GM12874 (cell line): ENCODE measurements around the gene PDHX.

ENCODE experiments used
- CTCF ChIP-seq: IDR thresholded peaks from 2 replicates; pipeline ENCODE4 v1.5.1; 2011; ENCODE audit warnings: low read depth, mild to moderate bottlenecking, control low read depth, low read length, moderate library complexity; ENCODE audit not compliant: insufficient read depth

PDHX gene

GRCh38 chr11:34916015-34916842 lies at the start of gene PDHX, which contains the start of gene APIP:
Gene PDHX, plus strand, starts transcription at chr11:34916618. Its CDS starts 38 bp downstream, at chr11:34916656.
Gene APIP, minus strand, starts transcription at chr11:34916379. Its CDS starts 95 bp downstream, at chr11:34916284.
- no peak for TF ChIP-seq CTCF

- TF ChIP-seq CTCF: peak; percentile 28; the same call in 1 of the 2 replicates
Observed at GRCh38 chr11:34869425-34869824, 47.0 kb upstream of the PDHX start.

GRCh38 chr11:34870548-34871196 lies 45.7 kb upstream of the PDHX start:
- TF ChIP-seq CTCF: no peak

GRCh38 chr11:34874202-34874601 lies 42.2 kb upstream of the PDHX start:
- TF ChIP-seq CTCF: no peak

- no peak for TF ChIP-seq CTCF
Observed at GRCh38 chr11:34877375-34877975, 38.9 kb upstream of the PDHX start.

- TF ChIP-seq CTCF: no peak
Observed at GRCh38 chr11:34881900-34882299, 34.5 kb upstream of the PDHX start.

- no peak for TF ChIP-seq CTCF
Observed at GRCh38 chr11:34886609-34887008, 29.8 kb upstream of the PDHX start.
